DOHH2 (cell line): ENCODE measurements around the gene WNK1.
"Not testable (repeated sequence)": the region's sequence is repeated elsewhere in the genome, so short reads cannot be mapped to it uniquely, and the experiment has no call there.

Source experiments
- H3F3A ChIP-seq: fragments of 200-600 bp; sonication (generic), shearing (Covaris generic); 2 replicates; pipeline ENCODE4 v1.6.0; 2016; ENCODE audit warnings: antibody characterized with exemption, mild to moderate bottlenecking; ENCODE audit not compliant: control insufficient read depth, insufficient read depth
- H3K27ac ChIP-seq: fragments of 200-600 bp; sonication (generic); 2 replicates; pipeline ENCODE4 v1.5.1; 2014; ENCODE audit warnings: low read depth, mild to moderate bottlenecking, low read length, moderate library complexity
- H3K27me3 ChIP-seq: fragments of 200-600 bp; sonication (generic); 2 replicates; pipeline ENCODE4 v1.6.1; 2014; ENCODE audit warnings: mild to moderate bottlenecking, low read length, mixed read lengths; ENCODE audit not compliant: control insufficient read depth
- H3K36me3 ChIP-seq: fragments of 200-600 bp; sonication (generic); 2 replicates; pipeline ENCODE4 v1.6.1; 2014; ENCODE audit warnings: mild to moderate bottlenecking, low read length, moderate library complexity, mixed read lengths; ENCODE audit not compliant: control insufficient read depth
- H3K4me1 ChIP-seq: fragments of 200-600 bp; sonication (generic); 2 replicates; pipeline ENCODE4 v1.6.1; 2014; ENCODE audit warnings: mild to moderate bottlenecking, low read length, mixed read lengths; ENCODE audit not compliant: control insufficient read depth
- H3K4me2 ChIP-seq: fragments of 200-600 bp; sonication (generic); 2 replicates; pipeline ENCODE4 v1.6.0; 2014; ENCODE audit warnings: mild to moderate bottlenecking, low read length, moderate library complexity
- H3K4me3 ChIP-seq: fragments of 200-600 bp; sonication (generic); 2 replicates; pipeline ENCODE4 v1.5.1; 2014; ENCODE audit warnings: mild to moderate bottlenecking, low read length, mixed read lengths
- H3K79me2 ChIP-seq: fragments of 200-600 bp; sonication (generic); 2 replicates; pipeline ENCODE4 v1.6.1; 2014; ENCODE audit warnings: mild to moderate bottlenecking, low read length, mixed read lengths; ENCODE audit not compliant: control insufficient read depth
- H3K9me2 ChIP-seq: fragments of 200-600 bp; sonication (generic); replicated peaks from 2 replicates; pipeline ENCODE4 v1.6.1; 2014; ENCODE audit warnings: mild to moderate bottlenecking, low read length, mixed read lengths; ENCODE audit not compliant: control insufficient read depth
- H3K9me3 ChIP-seq: fragments of 200-600 bp; sonication (generic); 2 replicates; pipeline ENCODE4 v1.6.1; 2014; ENCODE audit warnings: antibody characterized with exemption, low read length, mixed read lengths; ENCODE audit not compliant: control insufficient read depth, insufficient read depth
- H4K20me1 ChIP-seq: fragments of 200-600 bp; sonication (generic); 2 replicates; pipeline ENCODE4 v1.6.0; 2014; ENCODE audit warnings: low read depth, mild to moderate bottlenecking, antibody characterized with exemption, low read length, moderate library complexity; ENCODE audit not compliant: control insufficient read depth, insufficient read depth
- EZH2phosphoT487 ChIP-seq: fragments of 200-600 bp; sonication (generic); IDR thresholded peaks from 2 replicates; pipeline ENCODE4 v1.6.1; 2017; ENCODE audit warnings: borderline replicate concordance, mild to moderate bottlenecking, antibody characterized with exemption, low read length, moderate library complexity, mixed read lengths
- TF ChIP-seq, protein P1 (sequence below): fragments of 200-600 bp; sonication (generic); IDR thresholded peaks from one replicate; pipeline ENCODE4 v1.5.1; 2014; ENCODE audit warnings: antibody characterized with exemption, mild to moderate bottlenecking, low read depth, low read length; ENCODE audit not compliant: poor library complexity, severe bottlenecking

Gene WNK1

DNA sequence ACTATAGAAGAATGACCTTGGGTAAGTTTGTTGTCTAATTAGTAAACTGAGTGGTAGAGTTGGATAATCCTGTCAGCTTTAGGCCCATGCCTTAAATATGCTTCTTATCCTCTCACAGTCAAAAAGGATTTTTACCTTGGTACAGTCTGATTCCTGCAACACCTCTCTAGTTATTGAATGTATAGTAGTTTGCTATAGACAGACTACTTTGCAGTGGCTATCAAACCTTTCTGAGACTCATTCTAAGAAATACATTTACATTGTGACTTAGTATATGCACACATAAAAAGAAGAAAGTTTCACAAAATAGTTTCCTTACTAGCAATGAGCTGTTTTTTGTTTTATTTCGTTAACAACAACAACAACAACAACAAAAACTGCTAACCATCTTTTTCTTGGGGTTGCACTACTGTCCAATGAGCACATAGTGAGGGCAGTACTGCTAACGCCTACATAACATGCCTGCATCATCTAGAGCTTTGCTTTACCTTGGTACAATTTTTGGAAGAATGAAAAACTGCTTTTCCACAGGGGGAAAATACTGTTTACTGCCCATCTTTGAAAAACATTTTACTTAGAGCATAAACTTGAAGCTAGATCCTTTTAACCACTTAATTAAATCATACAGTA, 28.5 kb downstream of the WNK1 start:
- H3K9me2 ChIP-seq: no peaks in the 10 kb centered on the region
- H4K20me1 ChIP-seq: peaks cover 24% of the 10 kb centered on the region
- no peak overlapping the region; the same call in 1 of the 2 replicates for H3K4me2 ChIP-seq
- peaks cover 96% of the 10 kb centered on the region for H3K79me2 ChIP-seq
- H3K27me3 ChIP-seq: no peaks in the 10 kb centered on the region
- H3F3A ChIP-seq: 0 out of 2 replicates have a peak, but pooled peaks cover 3% of the 10 kb centered on the region
- TF ChIP-seq EZH2phosphoT487: no peak
- TF ChIP-seq, protein P1, sequence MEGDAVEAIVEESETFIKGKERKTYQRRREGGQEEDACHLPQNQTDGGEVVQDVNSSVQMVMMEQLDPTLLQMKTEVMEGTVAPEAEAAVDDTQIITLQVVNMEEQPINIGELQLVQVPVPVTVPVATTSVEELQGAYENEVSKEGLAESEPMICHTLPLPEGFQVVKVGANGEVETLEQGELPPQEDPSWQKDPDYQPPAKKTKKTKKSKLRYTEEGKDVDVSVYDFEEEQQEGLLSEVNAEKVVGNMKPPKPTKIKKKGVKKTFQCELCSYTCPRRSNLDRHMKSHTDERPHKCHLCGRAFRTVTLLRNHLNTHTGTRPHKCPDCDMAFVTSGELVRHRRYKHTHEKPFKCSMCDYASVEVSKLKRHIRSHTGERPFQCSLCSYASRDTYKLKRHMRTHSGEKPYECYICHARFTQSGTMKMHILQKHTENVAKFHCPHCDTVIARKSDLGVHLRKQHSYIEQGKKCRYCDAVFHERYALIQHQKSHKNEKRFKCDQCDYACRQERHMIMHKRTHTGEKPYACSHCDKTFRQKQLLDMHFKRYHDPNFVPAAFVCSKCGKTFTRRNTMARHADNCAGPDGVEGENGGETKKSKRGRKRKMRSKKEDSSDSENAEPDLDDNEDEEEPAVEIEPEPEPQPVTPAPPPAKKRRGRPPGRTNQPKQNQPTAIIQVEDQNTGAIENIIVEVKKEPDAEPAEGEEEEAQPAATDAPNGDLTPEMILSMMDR: no peak
- no peak overlapping the region for H3K4me3 ChIP-seq
- H3K36me3 ChIP-seq: peaks cover 11% of the 10 kb centered on the region
- H3K27ac ChIP-seq: no peak overlapping the region
- peaks cover 32% of the 10 kb centered on the region for H3K4me1 ChIP-seq
- H3K9me3 ChIP-seq: no peaks in the 10 kb centered on the region

- H3K79me2 ChIP-seq: peaks cover 95% of the 10 kb centered on the region
- H3K36me3 ChIP-seq: peaks cover 10% of the 10 kb centered on the region; the same call in 1 of the 2 replicates
- peaks cover 14% of the 10 kb centered on the region for H3K4me1 ChIP-seq
- no peak overlapping the region for H3K4me3 ChIP-seq
- H3K27ac ChIP-seq: no peak overlapping the region
- H4K20me1 ChIP-seq: peaks cover 16% of the 10 kb centered on the region
- no peaks in the 10 kb centered on the region for H3K27me3 ChIP-seq
- no peaks in the 10 kb centered on the region for H3K9me2 ChIP-seq
- TF ChIP-seq, protein P1: no peak
- no peak for TF ChIP-seq EZH2phosphoT487
- peaks cover 11% of the 10 kb centered on the region; the same call in 1 of the 2 replicates for H3F3A ChIP-seq
- H3K4me2 ChIP-seq: no peak overlapping the region
- no peaks in the 10 kb centered on the region for H3K9me3 ChIP-seq
Observed at GRCh38 chr12:785706-786105, 33.3 kb downstream of the WNK1 start.

DNA sequence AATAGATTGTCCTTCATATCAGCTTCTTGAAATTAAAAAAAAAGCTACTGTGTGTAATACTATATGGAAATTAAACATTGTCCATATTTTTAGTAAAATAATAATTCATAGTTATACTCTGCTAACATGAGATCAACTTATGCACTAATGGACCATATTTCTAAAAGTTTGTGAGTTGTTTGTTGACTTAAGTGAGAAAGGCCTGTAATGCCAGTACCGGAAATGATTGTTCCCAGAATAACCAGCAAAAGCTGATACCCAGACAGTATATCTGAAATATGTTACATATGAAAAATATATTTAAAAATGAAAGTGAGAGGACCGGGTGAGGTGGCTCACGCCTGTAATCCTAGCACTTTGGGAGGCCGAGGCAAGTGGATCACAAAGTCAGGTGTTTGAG, 35.9 kb downstream of the WNK1 start:
- H3K27ac ChIP-seq: no peak overlapping the region
- peaks cover 6% of the 10 kb centered on the region; the same call in 1 of the 2 replicates for H3K36me3 ChIP-seq
- H4K20me1 ChIP-seq: peaks cover 14% of the 10 kb centered on the region
- no peaks in the 10 kb centered on the region for H3K27me3 ChIP-seq
- peaks cover 95% of the 10 kb centered on the region for H3K79me2 ChIP-seq
- H3K9me3 ChIP-seq: no peaks in the 10 kb centered on the region
- no peak for TF ChIP-seq EZH2phosphoT487
- TF ChIP-seq, protein P1: no peak
- no peak overlapping the region for H3K4me3 ChIP-seq
- H3K4me1 ChIP-seq: peaks cover 9% of the 10 kb centered on the region
- no peak overlapping the region for H3K4me2 ChIP-seq
- H3K9me2 ChIP-seq: no peaks in the 10 kb centered on the region
- peaks cover 11% of the 10 kb centered on the region for H3F3A ChIP-seq

- not testable (repeated sequence) for H3K9me3 ChIP-seq, H3K4me2 ChIP-seq, H3K4me1 ChIP-seq, H3K27me3 ChIP-seq, H3K4me3 ChIP-seq, H3K36me3 ChIP-seq, H3K9me2 ChIP-seq, H3K27ac ChIP-seq
- H3K79me2 ChIP-seq: peaks cover 99% of the 10 kb centered on the region
- H4K20me1 ChIP-seq: peaks cover 14% of the 10 kb centered on the region
- peaks cover 11% of the 10 kb centered on the region for H3F3A ChIP-seq
Observed at GRCh38 chr12:788762-789161, 36.4 kb downstream of the WNK1 start.
